Measurements from ENCODE around the gene THBS3.

THBS3 gene

GRCh38 chr1:155173478-155174323 lies 34.0 kb downstream of the THBS3 start, which contains the start of gene TRIM46:
TSS of gene TRIM46 (plus strand) at chr1:155173849. CDS start at chr1:155173967, 118 bp downstream.
- DNase-seq = peak; percentile 35 to 63 (median 61)
- ChIA-PET POLR2A (interaction anchor here (0.9 to 1.5 kb wide), 5 partner anchors 20 to 122 kb away, joined by 3 to 8 read pairs (median 5); partner anchors contain the start of genes ADAM15 and SLC50A1), CTCF (interaction anchor here (0.6 to 11.0 kb wide), 26 partner anchors 21 to 419 kb away, joined by 3 to 258 read pairs (median 5); partner anchors contain the start of genes DPM3, EFNA1, MTX1 and SLC50A1)
- Histone ChIP-seq H3K27me3 (replicated peaks in 2 of 5; ENCODE audit: control insufficient read depth in 4 of 5, insufficient read depth in 5 of 5, low read length in 4 of 5) (no peaks in the 10 kb centered on the region), H3K9me3 (ENCODE audit: control extremely low read depth in 1 of 5, control insufficient read depth in 4 of 5, insufficient read depth in 2 of 5, low read depth in 1 of 5, low read length in 4 of 5) (no peaks in the 10 kb centered on the region), H3K4me1 (ENCODE audit: control extremely low read depth in 1 of 4, control insufficient read depth in 4 of 4, insufficient read depth in 4 of 4, low read length in 3 of 4) (peaks cover 0 to 47% (median 39%) of the 10 kb centered on the region in 4 experiments), H3K36me3 (ENCODE audit: control insufficient read depth in 4 of 4, insufficient read depth in 4 of 4, low read length in 3 of 4) (peaks cover 10 to 41% (median 22%) of the 10 kb centered on the region in 4 experiments), H3K27ac (ENCODE audit: insufficient read depth in 1 of 2, low read depth in 1 of 2, low read length in 2 of 2, poor library complexity in 1 of 2, severe bottlenecking in 2 of 2) (peak within 1 kb of the TSS; percentile 84 to 93), H3K4me3 (ENCODE audit: control insufficient read depth in 1 of 7, extremely low read depth in 1 of 7, insufficient read depth in 4 of 7, low read depth in 2 of 7, low read length in 6 of 7) (peak within 1 kb of the TSS; percentile 77 to 95 (median 88))
- 0% methylated on average over 22 of the region's 38 CpGs for WGBS (ENCODE audit: insufficient coverage)

DNA sequence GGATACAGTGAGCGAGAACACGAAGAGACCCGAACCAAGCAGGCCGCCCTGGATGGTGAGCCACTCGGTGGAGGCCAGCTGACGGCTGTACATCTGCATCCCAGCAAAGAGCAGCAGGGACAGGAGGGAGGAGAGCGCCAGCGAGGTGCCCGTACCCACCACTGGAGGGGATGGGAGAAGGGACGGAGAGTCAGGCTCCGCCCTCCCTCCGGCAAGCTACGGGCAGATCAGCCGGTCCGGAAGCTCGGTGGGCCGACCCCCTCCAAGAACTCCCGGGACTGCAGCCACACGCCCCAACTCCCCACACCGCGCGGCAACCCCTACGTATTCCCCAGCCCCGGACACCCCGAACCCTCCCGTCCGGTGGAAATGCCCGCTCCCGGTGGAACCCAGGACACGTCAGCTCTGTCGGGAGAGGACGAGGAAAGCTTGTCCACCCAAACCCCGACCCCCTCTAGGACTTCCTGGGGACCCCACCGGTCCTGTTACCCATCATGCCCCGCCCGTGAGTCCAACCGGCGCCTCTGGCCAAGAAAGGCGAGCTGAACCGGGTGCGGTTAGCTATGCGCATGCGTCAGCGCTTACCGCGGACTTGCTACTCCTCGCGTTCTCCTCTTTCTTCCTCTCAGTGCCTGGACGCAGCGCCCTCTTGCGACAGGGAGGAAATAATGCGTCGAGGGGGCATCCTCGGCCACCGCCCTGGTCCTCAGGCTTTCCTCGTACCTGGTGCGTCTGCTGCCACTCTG lies 34.8 kb downstream of the THBS3 start, which contains the start of gene KRTCAP2:
KRTCAP2 (minus strand) TSS at position 573 of the 746 bp plus-strand sequence; CDS start at position 493, 80 bp downstream.
- Histone ChIP-seq H3K27ac (ENCODE audit: insufficient read depth in 1 of 2, low read depth in 1 of 2, low read length in 2 of 2, poor library complexity in 1 of 2, severe bottlenecking in 2 of 2) (peak within 1 kb of the TSS; percentile 84 to 93), H3K4me3 (ENCODE audit: control insufficient read depth in 1 of 7, extremely low read depth in 1 of 7, insufficient read depth in 4 of 7, low read depth in 2 of 7, low read length in 6 of 7) (peak within 1 kb of the TSS; percentile 77 to 95 (median 88)), H3K27me3 (replicated peaks in 2 of 5; ENCODE audit: control insufficient read depth in 4 of 5, insufficient read depth in 5 of 5, low read length in 4 of 5) (no peaks in the 10 kb centered on the region), H3K36me3 (ENCODE audit: control insufficient read depth in 4 of 4, insufficient read depth in 4 of 4, low read length in 3 of 4) (peaks cover 10 to 35% (median 19%) of the 10 kb centered on the region in 4 experiments), H3K4me1 (ENCODE audit: control extremely low read depth in 1 of 4, control insufficient read depth in 4 of 4, insufficient read depth in 4 of 4, low read length in 3 of 4) (peaks cover 0 to 47% (median 41%) of the 10 kb centered on the region in 4 experiments), H3K9me3 (ENCODE audit: control extremely low read depth in 1 of 5, control insufficient read depth in 4 of 5, insufficient read depth in 2 of 5, low read depth in 1 of 5, low read length in 4 of 5) (no peaks in the 10 kb centered on the region)
- peak; percentile 95 to 97 (median 96) for DNase-seq
- ChIA-PET CTCF (interaction anchor here (0.7 to 11.0 kb wide), 28 partner anchors 12 to 420 kb away, joined by 3 to 258 read pairs (median 5); partner anchors contain the start of genes DPM3, EFNA1, MTX1 and SLC50A1), POLR2A (interaction anchor here (0.9 to 1.5 kb wide), 5 partner anchors 21 to 122 kb away, joined by 3 to 8 read pairs (median 5); partner anchors contain the start of genes ADAM15 and SLC50A1)
- 0% methylated on average over 38 of the region's 57 CpGs for WGBS (ENCODE audit: insufficient coverage)

- Histone ChIP-seq H3K4me1 (ENCODE audit: control extremely low read depth in 1 of 4, control insufficient read depth in 4 of 4, insufficient read depth in 4 of 4, low read length in 3 of 4) (peaks cover 0 to 53% (median 48%) of the 10 kb centered on the region in 4 experiments), H3K4me3 (ENCODE audit: control insufficient read depth in 1 of 7, extremely low read depth in 1 of 7, insufficient read depth in 4 of 7, low read depth in 2 of 7, low read length in 6 of 7) (peak overlapping the region; percentile 77 to 95 (median 88)), H3K27me3 (replicated peaks in 2 of 5; ENCODE audit: control insufficient read depth in 4 of 5, insufficient read depth in 5 of 5, low read length in 4 of 5) (no peaks in the 10 kb centered on the region), H3K9me3 (ENCODE audit: control extremely low read depth in 1 of 5, control insufficient read depth in 4 of 5, insufficient read depth in 2 of 5, low read depth in 1 of 5, low read length in 4 of 5) (no peaks in the 10 kb centered on the region), H3K36me3 (ENCODE audit: control insufficient read depth in 4 of 4, insufficient read depth in 4 of 4, low read length in 3 of 4) (peaks cover 6 to 27% (median 13%) of the 10 kb centered on the region in 4 experiments), H3K27ac (ENCODE audit: insufficient read depth in 1 of 2, low read depth in 1 of 2, low read length in 2 of 2, poor library complexity in 1 of 2, severe bottlenecking in 2 of 2) (peak overlapping the region; percentile 84 to 93)
- 33% methylated on average over 5 of the region's 8 CpGs for WGBS (ENCODE audit: insufficient coverage)
- ChIA-PET CTCF (interaction anchor here (0.7 to 11.0 kb wide), 26 partner anchors 11 to 420 kb away, joined by 3 to 258 read pairs (median 5); partner anchors contain the start of genes DPM3, EFNA1, MTX1 and SLC50A1), POLR2A (interaction anchor here (1.4 to 1.5 kb wide), 3 partner anchors 22 to 86 kb away, joined by 5 to 8 read pairs (median 5); partner anchors contain the start of gene SLC50A1)
- no peak for DNase-seq
Observed at GRCh38 chr1:155171836-155172731, 35.6 kb downstream of the THBS3 start.

- 96% methylated on average over 7 of the region's 7 CpGs for WGBS (ENCODE audit: insufficient coverage)
- no peak overlapping the region for H3K4me3 ChIP-seq (ENCODE audit: control insufficient read depth in 1 of 7, extremely low read depth in 1 of 7, insufficient read depth in 4 of 7, low read depth in 2 of 7, low read length in 6 of 7)
- CTCF ChIA-PET = interaction anchor here (0.9 to 11.0 kb wide), 9 partner anchors 22 to 109 kb away, joined by 3 to 258 read pairs (median 4); no protein-coding TSS in a partner anchor
- H3K9me3 ChIP-seq (ENCODE audit: control extremely low read depth in 1 of 5, control insufficient read depth in 4 of 5, insufficient read depth in 2 of 5, low read depth in 1 of 5, low read length in 4 of 5) = no peaks in the 10 kb centered on the region
- DNase-seq = no peak
- peaks cover 6 to 23% (median 12%) of the 10 kb centered on the region in 4 experiments for H3K36me3 ChIP-seq (ENCODE audit: control insufficient read depth in 4 of 4, insufficient read depth in 4 of 4, low read length in 3 of 4)
- H3K27me3 ChIP-seq (replicated peaks in 2 of 5; ENCODE audit: control insufficient read depth in 4 of 5, insufficient read depth in 5 of 5, low read length in 4 of 5) = no peaks in the 10 kb centered on the region
- H3K4me1 ChIP-seq (ENCODE audit: control extremely low read depth in 1 of 4, control insufficient read depth in 4 of 4, insufficient read depth in 4 of 4, low read length in 3 of 4) = peaks cover 0 to 54% (median 50%) of the 10 kb centered on the region in 4 experiments
- no peak overlapping the region for H3K27ac ChIP-seq (ENCODE audit: insufficient read depth in 1 of 2, low read depth in 1 of 2, low read length in 2 of 2, poor library complexity in 1 of 2, severe bottlenecking in 2 of 2)
- POLR2A ChIA-PET = no interaction called here
Observed at GRCh38 chr1:155170806-155171205, 36.9 kb downstream of the THBS3 start.

- Histone ChIP-seq H3K4me3 (ENCODE audit: control insufficient read depth in 1 of 7, extremely low read depth in 1 of 7, insufficient read depth in 4 of 7, low read depth in 2 of 7, low read length in 6 of 7) (no peak overlapping the region), H3K4me1 (ENCODE audit: control extremely low read depth in 1 of 4, control insufficient read depth in 4 of 4, insufficient read depth in 4 of 4, low read length in 3 of 4) (peaks cover 0 to 51% (median 50%) of the 10 kb centered on the region in 4 experiments), H3K9me3 (ENCODE audit: control extremely low read depth in 1 of 5, control insufficient read depth in 4 of 5, insufficient read depth in 2 of 5, low read depth in 1 of 5, low read length in 4 of 5) (no peaks in the 10 kb centered on the region), H3K27ac (ENCODE audit: insufficient read depth in 1 of 2, low read depth in 1 of 2, low read length in 2 of 2, poor library complexity in 1 of 2, severe bottlenecking in 2 of 2) (no peak overlapping the region), H3K27me3 (replicated peaks in 2 of 5; ENCODE audit: control insufficient read depth in 4 of 5, insufficient read depth in 5 of 5, low read length in 4 of 5) (no peaks in the 10 kb centered on the region), H3K36me3 (ENCODE audit: control insufficient read depth in 4 of 4, insufficient read depth in 4 of 4, low read length in 3 of 4) (peaks cover 6 to 21% (median 12%) of the 10 kb centered on the region in 4 experiments)
- WGBS (ENCODE audit: insufficient coverage) = no CpG with 5 or more reads among the region's 2 CpGs
- CTCF ChIA-PET = interaction anchor here (0.9 to 11.0 kb wide), 16 partner anchors 10 to 126 kb away, joined by 3 to 258 read pairs (median 6); no protein-coding TSS in a partner anchor
- POLR2A ChIA-PET = no interaction called here
- DNase-seq = no peak
Observed at GRCh38 chr1:155170101-155170785, 37.5 kb downstream of the THBS3 start.
